HUES6 (cell line): ENCODE measurements around the gene PMP22.

Source experiments
- H3K27ac ChIP-seq: 2 replicates; pipeline ENCODE4 v1.7.0; 2013; ENCODE audit warnings: low read depth, mild to moderate bottlenecking, low read length, inconsistent platforms
- H3K27me3 ChIP-seq: 2 replicates; pipeline ENCODE4 v1.6.1; 2013; ENCODE audit warnings: low read length; ENCODE audit not compliant: control insufficient read depth, insufficient read depth
- H3K36me3 ChIP-seq: 2 replicates; pipeline ENCODE4 v1.6.1; 2013; ENCODE audit warnings: low read length; ENCODE audit not compliant: control insufficient read depth, insufficient read depth
- H3K4me1 ChIP-seq: 2 replicates; pipeline ENCODE4 v1.6.1; 2013; ENCODE audit warnings: low read length; ENCODE audit not compliant: control insufficient read depth, insufficient read depth
- H3K4me3 ChIP-seq: 2 replicates; pipeline ENCODE4 v1.5.1; 2013; ENCODE audit warnings: low read depth, low read length
- H3K9ac ChIP-seq: one replicate; pipeline ENCODE4 v1.6.1; 2013; ENCODE audit warnings: mild to moderate bottlenecking, low read length
- H3K9me3 ChIP-seq: 2 replicates; pipeline ENCODE4 v1.6.1; 2013; ENCODE audit warnings: low read depth, low read length; ENCODE audit not compliant: control insufficient read depth, insufficient read depth

The PMP22 gene

DNA sequence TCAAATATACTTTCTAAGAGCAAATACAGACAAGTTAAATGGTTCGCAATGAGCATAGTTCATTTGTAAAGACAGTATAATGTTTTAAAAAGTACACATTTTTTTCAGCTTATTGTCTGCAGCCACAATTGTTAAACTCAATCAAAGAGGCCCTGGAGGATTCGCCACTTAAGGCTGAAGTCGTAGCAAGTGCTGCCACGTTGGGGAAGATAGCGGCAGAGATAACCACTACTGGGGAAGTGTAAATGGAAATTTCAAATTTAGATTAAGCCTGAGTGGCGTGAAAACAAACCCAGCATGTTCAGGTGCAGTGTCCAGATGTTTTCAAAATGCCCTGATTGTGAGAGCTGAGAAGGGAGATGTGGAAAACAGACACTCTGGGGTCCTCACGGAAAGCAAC, 8.4 kb downstream of the PMP22 start:
- Histone ChIP-seq H3K9me3 (no peaks in the 10 kb centered on the region), H3K9ac (no peak overlapping the region), H3K27me3 (peaks cover 47% of the 10 kb centered on the region), H3K4me1 (peaks cover 7% of the 10 kb centered on the region; the same call in 1 of the 2 replicates), H3K36me3 (no peaks in the 10 kb centered on the region; the same call in 1 of the 2 replicates), H3K27ac (no peak overlapping the region), H3K4me3 (no peak overlapping the region)

DNA sequence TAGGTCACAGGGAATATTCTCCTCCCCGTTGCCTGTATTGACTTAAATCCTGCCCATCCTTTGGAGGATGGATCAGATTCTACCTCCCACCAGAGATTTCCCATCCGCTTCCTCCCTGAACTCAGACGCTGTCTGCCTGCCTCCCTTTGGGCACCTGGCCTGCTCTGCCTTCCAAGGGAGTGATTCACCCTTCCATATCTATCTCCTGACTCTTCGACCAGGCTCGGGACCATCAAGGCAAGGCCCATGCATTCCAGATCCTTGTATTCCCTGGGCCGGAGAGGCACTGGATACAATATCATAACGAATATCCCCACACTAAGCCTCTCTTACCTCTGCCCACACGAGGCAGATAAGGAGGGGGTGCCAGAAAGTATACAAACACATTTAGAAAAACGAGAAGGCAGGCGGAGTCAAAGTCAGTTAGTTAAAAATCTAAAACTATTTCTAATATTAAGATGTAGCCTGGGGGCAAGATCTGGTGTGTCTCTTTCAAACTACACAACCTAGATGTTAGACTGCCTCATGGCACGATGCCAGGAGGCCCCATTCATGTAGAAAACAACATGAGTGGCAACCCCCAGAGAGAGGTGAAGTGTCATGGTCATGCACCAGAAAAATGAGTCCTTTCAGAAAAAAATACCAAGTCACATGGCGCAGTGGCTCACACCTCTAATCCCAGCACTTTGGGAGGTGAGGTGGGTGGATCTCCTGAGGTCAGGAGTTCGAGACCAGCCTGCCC, 9.2 kb downstream of the PMP22 start:
- Histone ChIP-seq H3K9ac (no peak overlapping the region), H3K36me3 (no peaks in the 10 kb centered on the region; the same call in 1 of the 2 replicates), H3K4me1 (peaks cover 4% of the 10 kb centered on the region; the same call in 1 of the 2 replicates), H3K27ac (no peak overlapping the region), H3K4me3 (no peak overlapping the region), H3K27me3 (peaks cover 39% of the 10 kb centered on the region), H3K9me3 (no peaks in the 10 kb centered on the region)

DNA sequence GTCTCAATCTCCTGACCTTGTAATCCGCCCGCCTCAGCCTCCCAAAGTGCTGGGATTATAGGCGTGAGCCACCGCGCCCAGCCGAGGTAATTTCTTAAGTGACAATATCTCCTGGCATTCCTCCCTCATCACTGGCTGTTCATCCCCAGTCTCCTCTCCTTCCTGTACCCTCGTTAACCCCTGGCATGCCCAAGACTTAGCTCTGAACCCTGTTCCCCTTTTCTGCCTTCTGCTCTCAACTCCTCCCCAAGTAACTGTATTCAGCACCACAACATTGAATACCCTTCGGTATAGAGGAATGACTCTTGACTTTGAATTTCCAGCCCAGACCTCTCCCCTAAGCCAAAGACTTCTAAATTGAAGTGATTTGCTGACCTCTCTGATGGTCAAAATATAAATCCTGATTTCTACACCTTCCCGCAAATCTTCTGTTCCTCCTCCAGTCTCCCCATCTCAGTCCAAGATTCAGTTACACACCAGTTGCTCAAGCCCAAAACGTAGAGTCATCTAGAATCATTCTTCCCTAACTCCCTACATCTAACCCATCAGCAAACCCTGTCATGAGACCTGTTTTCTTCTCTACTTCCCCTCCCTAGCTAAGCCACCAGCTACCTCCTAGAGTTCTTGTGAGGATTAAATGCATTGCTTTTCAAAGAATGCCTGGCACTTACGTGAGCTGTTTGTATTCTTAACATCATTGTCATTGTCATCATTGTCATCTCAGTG, 14.8 kb downstream of the PMP22 start:
- no peak overlapping the region for H3K4me3 ChIP-seq
- H3K36me3 ChIP-seq, result no peaks in the 10 kb centered on the region
- H3K9ac ChIP-seq, result no peak overlapping the region
- no peak overlapping the region for H3K27ac ChIP-seq
- no peaks in the 10 kb centered on the region for H3K9me3 ChIP-seq
- no peaks in the 10 kb centered on the region for H3K4me1 ChIP-seq
- no peaks in the 10 kb centered on the region for H3K27me3 ChIP-seq

DNA sequence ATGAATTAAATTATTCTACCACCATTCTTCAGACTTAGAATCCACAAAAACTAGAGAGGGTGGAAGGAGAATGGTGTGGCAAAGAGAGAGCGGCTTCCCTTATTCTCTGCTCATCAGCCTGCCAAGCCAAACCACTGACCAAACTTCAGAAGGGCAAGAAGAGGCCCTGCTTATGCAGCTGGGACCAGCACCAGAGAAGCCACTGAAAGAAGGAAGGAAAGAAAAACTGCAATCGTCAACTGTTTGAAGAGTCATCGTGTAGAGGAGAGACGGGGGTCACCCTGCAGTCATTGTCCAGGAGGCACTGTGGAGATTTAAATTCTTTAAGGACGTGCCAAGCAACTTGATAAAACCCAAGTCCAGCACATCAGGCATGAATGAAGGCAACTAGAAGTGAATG, 15.6 kb downstream of the PMP22 start:
- no peak overlapping the region for H3K4me3 ChIP-seq
- no peak overlapping the region for H3K27ac ChIP-seq
- no peaks in the 10 kb centered on the region for H3K4me1 ChIP-seq
- H3K27me3 ChIP-seq, result no peaks in the 10 kb centered on the region
- no peak overlapping the region for H3K9ac ChIP-seq
- H3K36me3 ChIP-seq, result no peaks in the 10 kb centered on the region
- H3K9me3 ChIP-seq, result no peaks in the 10 kb centered on the region

DNA sequence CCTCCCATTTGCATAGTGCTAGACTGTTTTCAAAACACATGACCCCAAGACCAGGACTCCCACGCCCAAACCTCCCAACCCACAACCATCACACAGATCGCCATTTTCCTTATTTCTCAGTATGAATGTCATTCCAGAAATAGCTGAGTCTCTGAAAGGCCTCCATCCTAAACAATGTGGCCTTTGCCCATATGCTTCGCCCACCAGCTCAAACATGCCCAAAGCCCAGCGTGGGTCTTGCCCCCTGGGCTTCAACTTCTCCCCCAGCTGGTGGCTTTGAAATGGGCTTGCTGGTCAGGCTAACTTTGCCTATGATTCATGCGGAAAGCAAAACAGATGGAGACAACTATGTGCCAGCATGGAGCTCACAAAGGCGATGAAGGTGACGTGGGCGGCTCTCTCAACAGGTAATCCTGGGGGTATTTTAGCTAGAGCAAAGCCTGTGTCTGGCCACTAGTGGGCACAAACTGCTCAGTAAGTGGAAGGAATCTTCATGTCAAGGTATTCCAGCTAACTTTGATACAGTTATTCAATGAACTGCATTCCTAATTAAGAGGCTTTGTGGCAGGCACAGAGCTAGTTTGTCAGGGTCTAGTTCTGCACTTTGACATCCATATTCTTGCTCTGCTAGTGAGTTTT, 17.1 kb downstream of the PMP22 start:
- Histone ChIP-seq H3K4me3 (no peak overlapping the region), H3K36me3 (no peaks in the 10 kb centered on the region), H3K27ac (no peak overlapping the region), H3K9ac (no peak overlapping the region), H3K9me3 (no peaks in the 10 kb centered on the region), H3K27me3 (no peaks in the 10 kb centered on the region), H3K4me1 (no peaks in the 10 kb centered on the region)

DNA sequence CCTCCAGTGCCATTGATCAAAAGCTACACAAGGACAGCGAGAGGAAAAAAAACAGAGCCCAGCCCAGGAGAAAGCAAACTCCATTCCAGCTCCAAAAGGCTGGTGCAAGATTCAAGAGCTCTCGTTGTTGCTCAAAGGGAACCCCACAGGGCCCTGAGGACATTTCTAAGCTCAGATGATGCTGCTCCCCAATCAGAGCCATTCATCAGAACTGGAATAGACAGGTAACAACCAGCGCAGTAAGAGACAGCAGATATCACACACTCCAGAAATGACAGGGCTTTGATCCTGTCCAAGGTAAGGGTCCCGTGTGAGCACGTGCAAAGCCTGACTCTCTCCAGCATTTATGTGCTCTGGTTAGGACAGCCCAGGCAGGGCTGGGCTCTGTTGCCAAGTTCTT, 20.1 kb downstream of the PMP22 start:
- no peaks in the 10 kb centered on the region for H3K27me3 ChIP-seq
- H3K9me3 ChIP-seq, result 0 out of 2 replicates have a peak, but pooled peaks cover 4% of the 10 kb centered on the region
- H3K36me3 ChIP-seq, result no peaks in the 10 kb centered on the region
- no peak overlapping the region for H3K4me3 ChIP-seq
- H3K9ac ChIP-seq, result no peak overlapping the region
- no peak overlapping the region for H3K27ac ChIP-seq
- H3K4me1 ChIP-seq, result no peaks in the 10 kb centered on the region

DNA sequence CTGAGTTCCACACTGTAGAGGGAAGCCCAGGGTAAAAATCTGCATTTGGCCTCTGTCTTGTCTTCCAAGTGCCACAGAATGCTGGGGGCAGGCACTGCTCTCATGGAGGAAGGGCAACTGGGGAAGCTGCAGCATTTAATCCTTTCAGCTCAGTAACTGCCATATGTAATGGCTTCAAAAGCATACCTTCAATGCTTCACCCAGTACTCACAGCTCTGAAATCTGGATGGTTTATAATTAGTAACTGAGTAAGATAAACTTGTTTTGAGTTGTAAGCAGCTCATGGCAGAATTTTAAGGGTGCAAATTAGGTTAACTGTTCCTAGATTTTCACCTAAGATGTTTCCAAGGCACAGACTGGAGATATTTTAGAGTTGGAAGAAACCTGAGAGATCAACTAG, 24.5 kb downstream of the PMP22 start:
- Histone ChIP-seq H3K36me3 (peaks cover 5% of the 10 kb centered on the region; the same call in 1 of the 2 replicates), H3K27ac (no peak overlapping the region)

DNA sequence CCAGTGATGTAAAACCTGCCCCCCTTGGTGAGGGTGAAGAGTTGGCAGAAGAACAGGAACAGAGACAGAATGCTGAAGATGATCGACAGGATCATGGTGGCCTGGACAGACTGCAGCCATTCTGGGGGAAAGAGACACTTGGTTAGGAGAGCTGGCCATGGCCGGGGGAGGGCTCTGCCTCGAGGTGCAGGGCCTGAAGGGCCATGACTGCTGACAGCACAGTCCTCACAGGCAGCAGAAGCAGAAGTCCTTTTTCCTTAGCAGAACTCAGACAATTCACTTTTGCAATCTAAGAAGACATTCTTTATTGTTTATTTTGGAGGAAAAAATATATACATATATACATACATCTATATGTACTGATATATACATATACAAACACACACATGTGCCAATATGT, 25.6 kb downstream of the PMP22 start:
- H3K36me3 ChIP-seq, result peaks cover 5% of the 10 kb centered on the region; the same call in 1 of the 2 replicates
- no peak overlapping the region for H3K9ac ChIP-seq
- H3K27me3 ChIP-seq, result no peaks in the 10 kb centered on the region
- peaks cover 4% of the 10 kb centered on the region for H3K4me1 ChIP-seq
- H3K27ac ChIP-seq, result no peak overlapping the region
- H3K9me3 ChIP-seq, result 0 out of 2 replicates have a peak, but pooled peaks cover 4% of the 10 kb centered on the region
- H3K4me3 ChIP-seq, result no peak overlapping the region

More for the DNA sequence above, 24.5 kb downstream of the PMP22 start:
- Histone ChIP-seq H3K4me1 (peaks cover 4% of the 10 kb centered on the region), H3K9ac (no peak overlapping the region), H3K9me3 (0 out of 2 replicates have a peak, but pooled peaks cover 4% of the 10 kb centered on the region), H3K27me3 (no peaks in the 10 kb centered on the region), H3K4me3 (no peak overlapping the region)

DNA sequence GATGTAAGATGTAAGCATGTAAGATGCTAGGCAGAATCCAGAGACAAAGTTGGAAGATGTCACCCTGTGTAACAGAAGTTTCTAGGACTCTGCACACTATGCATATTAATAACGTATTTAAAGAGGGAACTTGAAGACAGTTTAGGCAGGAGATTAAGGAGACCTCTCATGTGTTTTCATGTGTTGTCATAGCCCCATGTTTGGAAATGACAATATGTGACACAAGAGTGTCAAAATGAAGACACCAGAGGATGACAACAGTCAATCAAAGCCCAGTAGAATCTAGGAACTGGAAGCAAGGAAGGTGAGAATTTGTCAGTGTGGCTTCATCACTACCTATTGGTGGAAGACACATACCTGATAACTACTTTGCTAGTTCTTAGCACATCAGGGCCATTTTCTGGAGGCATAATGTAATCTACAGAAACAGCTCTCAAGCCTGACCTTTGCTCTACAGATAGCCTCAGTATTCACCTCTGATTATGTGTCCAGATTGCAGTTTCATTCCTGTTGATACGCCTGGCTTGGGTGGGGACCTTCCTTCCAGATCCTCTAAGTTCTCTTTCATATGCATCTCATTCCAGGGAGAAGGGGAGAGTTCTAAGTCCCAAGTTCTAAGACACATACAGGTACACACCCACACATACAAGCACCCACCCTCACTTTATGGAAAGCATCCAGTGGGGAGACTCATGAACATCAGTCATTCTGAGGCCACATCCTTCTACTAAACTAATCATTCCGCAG, 26.3 kb downstream of the PMP22 start:
- Histone ChIP-seq H3K36me3 (peaks cover 5% of the 10 kb centered on the region; the same call in 1 of the 2 replicates), H3K4me1 (peaks cover 4% of the 10 kb centered on the region), H3K27ac (no peak overlapping the region), H3K27me3 (no peaks in the 10 kb centered on the region), H3K9me3 (0 out of 2 replicates have a peak, but pooled peaks cover 4% of the 10 kb centered on the region), H3K4me3 (no peak overlapping the region), H3K9ac (no peak overlapping the region)

DNA sequence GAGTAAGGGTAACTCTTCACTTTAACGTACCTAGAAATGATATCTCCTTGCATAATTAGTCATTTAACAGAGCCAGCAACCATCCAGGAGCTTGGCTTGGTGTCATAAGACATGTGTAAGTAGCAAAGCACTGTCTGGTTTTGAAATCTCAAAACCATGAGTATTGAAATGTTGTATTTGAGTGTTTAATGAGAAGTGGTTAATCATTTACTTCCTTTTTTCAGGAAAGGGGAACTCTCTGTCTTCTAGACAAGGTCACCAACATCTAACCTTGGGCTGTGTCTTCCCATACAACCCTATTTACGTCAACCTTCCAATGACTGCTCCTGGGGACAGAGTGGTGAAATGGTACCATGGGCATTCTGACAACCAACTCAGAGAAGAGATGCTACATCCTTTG, 27.1 kb downstream of the PMP22 start:
- Histone ChIP-seq H3K9me3 (0 out of 2 replicates have a peak, but pooled peaks cover 4% of the 10 kb centered on the region), H3K4me1 (peaks cover 4% of the 10 kb centered on the region), H3K27ac (no peak overlapping the region)

More for the DNA sequence above, 27.1 kb downstream of the PMP22 start:
- Histone ChIP-seq H3K9ac (no peak overlapping the region), H3K36me3 (peaks cover 5% of the 10 kb centered on the region; the same call in 1 of the 2 replicates), H3K4me3 (no peak overlapping the region), H3K27me3 (no peaks in the 10 kb centered on the region)
